ENCODE results near the gene DNAH14.

- TF ChIP-seq CTCF (IDR thresholded peaks at IDR 0.05 in 4 of 5, conservative IDR thresholded peaks at IDR 0.05 in 1 of 5) (no peak), POLR2A (IDR thresholded peaks at IDR 0.05) (no peak)
Measured at GRCh38 chr1:225063722-225064121, 134.2 kb downstream of the DNAH14 start.
